ENCODE data around the gene ACLY. TPM values are rescaled to one million over a fixed set of nuclear protein-coding genes. Genes with fewer than 3 reads are reported as not detected.
A peak's percentile ranks its signal among the peaks of the same experiment; 100 is the strongest.

ACLY gene
- total and polyA plus RNA-seq, 2 of the 13 experiments (the other 11 are each of a cell fraction or from before 2014, with no cell fraction given): 111 to 218 TPM

GRCh38 chr17:41864836-41865595 is 53.7 kb downstream of the ACLY start, which contains the start of gene KLHL11 (continued):
- TF ChIP-seq RAD21 (CRISPR knock-in tag; IDR thresholded peaks at IDR 0.05) (peak; percentile 50; the same call in 1 of the 2 replicates), ZNF275 (CRISPR knock-in tag; IDR thresholded peaks at IDR 0.05; ENCODE audit: borderline replicate concordance) (0 out of 2 replicates have a peak, but pooled peaks have one; percentile 27), ATRX (CRISPR knock-in tag; IDR thresholded peaks at IDR 0.05; ENCODE audit: borderline replicate concordance) (no peak), EED (CRISPR knock-in tag; IDR thresholded peaks at IDR 0.05) (peak; percentile 81; the same call in 1 of the 2 replicates), TFDP2 (CRISPR knock-in tag; IDR thresholded peaks at IDR 0.05) (peak; percentile 82), KDM4B (CRISPR knock-in tag; IDR thresholded peaks at IDR 0.05) (peak; percentile 38; the same call in 1 of the 2 replicates), ZNF260 (CRISPR knock-in tag; IDR thresholded peaks at IDR 0.05; ENCODE audit: borderline replicate concordance, low read depth) (no peak), ZNF432 (CRISPR knock-in tag; IDR thresholded peaks at IDR 0.05; ENCODE audit: borderline replicate concordance) (peak; percentile 60; the same call in 1 of the 2 replicates), ZNF747 (CRISPR knock-in tag; IDR thresholded peaks at IDR 0.05; ENCODE audit: borderline replicate concordance) (peak; percentile 84), JUNB (CRISPR knock-in tag; IDR thresholded peaks at IDR 0.05; ENCODE audit: borderline replicate concordance) (no peak), TAF15 (IDR thresholded peaks at IDR 0.05; ENCODE audit: low read depth, low read length, poor library complexity, severe bottlenecking) (peak; percentile 11), HNRNPK (IDR thresholded peaks at IDR 0.05; ENCODE audit: low read depth, low read length, poor library complexity, severe bottlenecking) (peak; percentile 61), MED1 (CRISPR knock-in tag; IDR thresholded peaks at IDR 0.05) (peak; percentile 61), ZNF513 (CRISPR knock-in tag; conservative IDR thresholded peaks at IDR 0.05) (0 out of 2 replicates have a peak, but pooled peaks have one; percentile 26), ZNF598 (CRISPR knock-in tag; IDR thresholded peaks at IDR 0.05; ENCODE audit: borderline replicate concordance) (peak; percentile 94; the same call in 1 of the 2 replicates), RFXANK (CRISPR knock-in tag; IDR thresholded peaks at IDR 0.05) (0 out of 2 replicates have a peak, but pooled peaks have one; percentile 10), ZNF160 (CRISPR knock-in tag; IDR thresholded peaks at IDR 0.05) (peak; percentile 82; the same call in 1 of the 2 replicates), XBP1 (CRISPR knock-in tag; IDR thresholded peaks at IDR 0.05) (no peak), ZNF724P (CRISPR knock-in tag; IDR thresholded peaks at IDR 0.05; ENCODE audit: borderline replicate concordance) (no peak), KDM2A (CRISPR knock-in tag; IDR thresholded peaks at IDR 0.05; ENCODE audit: borderline replicate concordance, low read depth) (peak; percentile 79), SRY (CRISPR knock-in tag; IDR thresholded peaks at IDR 0.05) (no peak; the same call in 1 of the 2 replicates), ZNF709 (CRISPR knock-in tag; IDR thresholded peaks at IDR 0.05) (peak; percentile 86), ZNF782 (CRISPR knock-in tag; IDR thresholded peaks at IDR 0.05; ENCODE audit: borderline replicate concordance) (peak; percentile 93), ZNF564 (CRISPR knock-in tag; IDR thresholded peaks at IDR 0.05) (peak; percentile 89), ZNF33A (CRISPR knock-in tag; IDR thresholded peaks at IDR 0.05; ENCODE audit: borderline replicate concordance) (no peak), NFYC (CRISPR knock-in tag; IDR thresholded peaks at IDR 0.05) (0 out of 2 replicates have a peak, but pooled peaks have one; percentile 13), GATA4 (IDR thresholded peaks at IDR 0.05; ENCODE audit: borderline replicate concordance, low read depth) (peak; percentile 67; the same call in 1 of the 2 replicates)

Measured in HepG2 (cell line).